ENCODE measurements around the gene INIP.

DNA sequence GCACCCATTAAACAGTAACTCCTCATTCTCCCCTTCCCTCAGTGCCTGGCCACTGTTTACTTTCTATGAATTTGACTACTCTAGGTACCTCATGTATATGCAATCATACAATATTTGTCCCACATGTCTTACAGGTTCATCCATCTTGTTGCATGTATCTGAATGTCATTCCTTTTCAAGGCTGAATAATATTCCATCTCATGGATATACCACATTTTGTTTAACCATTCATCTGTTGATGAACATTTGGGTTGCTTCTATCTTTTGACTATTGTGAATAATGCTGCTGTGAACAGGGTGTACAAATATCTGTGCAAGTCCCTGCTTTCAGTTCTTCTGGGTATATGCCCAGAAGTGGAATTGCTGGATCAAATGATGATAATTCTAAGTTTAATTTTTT is 40.9 kb downstream of the INIP start:
- TF ChIP-seq, protein P1, sequence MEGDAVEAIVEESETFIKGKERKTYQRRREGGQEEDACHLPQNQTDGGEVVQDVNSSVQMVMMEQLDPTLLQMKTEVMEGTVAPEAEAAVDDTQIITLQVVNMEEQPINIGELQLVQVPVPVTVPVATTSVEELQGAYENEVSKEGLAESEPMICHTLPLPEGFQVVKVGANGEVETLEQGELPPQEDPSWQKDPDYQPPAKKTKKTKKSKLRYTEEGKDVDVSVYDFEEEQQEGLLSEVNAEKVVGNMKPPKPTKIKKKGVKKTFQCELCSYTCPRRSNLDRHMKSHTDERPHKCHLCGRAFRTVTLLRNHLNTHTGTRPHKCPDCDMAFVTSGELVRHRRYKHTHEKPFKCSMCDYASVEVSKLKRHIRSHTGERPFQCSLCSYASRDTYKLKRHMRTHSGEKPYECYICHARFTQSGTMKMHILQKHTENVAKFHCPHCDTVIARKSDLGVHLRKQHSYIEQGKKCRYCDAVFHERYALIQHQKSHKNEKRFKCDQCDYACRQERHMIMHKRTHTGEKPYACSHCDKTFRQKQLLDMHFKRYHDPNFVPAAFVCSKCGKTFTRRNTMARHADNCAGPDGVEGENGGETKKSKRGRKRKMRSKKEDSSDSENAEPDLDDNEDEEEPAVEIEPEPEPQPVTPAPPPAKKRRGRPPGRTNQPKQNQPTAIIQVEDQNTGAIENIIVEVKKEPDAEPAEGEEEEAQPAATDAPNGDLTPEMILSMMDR (tag by site-specific recombination; IDR thresholded peaks at IDR 0.05), result no peak
- TF ChIP-seq ZNF266 (tag by site-specific recombination; IDR thresholded peaks at IDR 0.05; ENCODE audit: low read depth), result no peak
